Hematopoietic multipotent progenitor cell treated with erythropoietin and hydrocortisone succinate and interleukin-3 and kit ligand, for 17 days (in vitro differentiated cells): ENCODE measurements around the gene BASP1.
"Not testable (repeated sequence)": the region's sequence is repeated elsewhere in the genome, so short reads cannot be mapped to it uniquely, and the experiment has no call there.

ENCODE experiments used
- DNase-seq: peaks from one replicate; pipeline ENCODE4 v3.0.0-alpha.2; 2015; ENCODE audit warnings: low spot score

The BASP1 gene

DNA sequence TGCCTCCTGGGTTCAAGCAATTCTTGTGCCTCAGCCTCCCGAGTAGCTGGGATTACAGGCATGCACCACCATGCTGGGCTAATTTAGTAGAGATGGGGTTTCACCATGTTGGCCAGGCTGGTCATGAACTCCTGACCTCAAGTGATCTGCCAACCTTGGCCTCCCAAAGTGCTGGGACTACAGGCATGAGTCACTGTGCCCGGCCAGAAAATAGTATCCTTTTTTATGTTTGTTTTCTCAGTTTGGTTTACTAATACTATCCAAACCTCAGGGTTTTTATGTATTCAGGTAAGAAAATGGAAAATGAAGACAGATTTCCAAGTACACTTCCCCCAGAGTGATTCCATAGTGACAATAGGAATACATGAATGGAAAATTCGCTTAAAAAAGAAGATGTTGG lies 101.7 kb downstream of the BASP1 start:
- not testable (repeated sequence) for DNase-seq

DNA sequence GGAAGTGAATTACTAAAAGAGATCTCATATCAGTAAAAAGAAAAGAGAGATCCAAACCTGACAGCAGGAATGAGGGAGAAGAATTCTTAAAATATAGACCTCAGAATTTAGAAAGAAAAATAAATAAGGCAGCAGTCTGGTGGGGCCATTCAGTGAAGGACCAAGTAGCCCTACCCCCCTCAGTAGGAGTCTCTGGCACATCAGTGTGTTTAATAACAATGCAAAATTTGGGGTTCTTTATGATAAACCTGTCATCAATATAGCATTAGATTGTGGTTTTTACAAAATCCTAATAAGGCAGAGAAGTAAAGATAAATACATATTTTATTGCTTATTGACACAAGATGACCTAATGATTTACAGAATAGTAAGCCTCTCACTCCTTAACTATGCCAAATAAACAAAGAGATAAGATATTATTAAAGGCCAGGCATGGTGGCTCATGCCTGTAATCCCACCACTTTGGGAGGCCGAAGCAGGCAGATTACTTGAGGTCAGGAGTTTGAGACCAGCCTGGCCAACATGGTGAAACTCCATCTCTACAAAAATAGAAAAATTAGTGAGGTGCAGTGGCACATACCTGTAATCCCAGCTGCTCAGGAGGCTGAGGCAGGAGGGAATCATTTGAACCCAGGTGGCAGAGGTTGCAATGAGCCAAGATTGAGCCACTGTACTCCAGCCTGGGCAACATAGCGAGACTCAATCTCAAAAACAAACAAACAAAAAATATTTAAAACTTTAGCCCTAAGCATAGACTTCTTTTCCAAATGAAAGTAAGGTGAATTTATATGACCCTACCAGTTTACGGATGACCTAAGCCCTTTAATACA lies 108.6 kb downstream of the BASP1 start:
- DNase-seq, result no peak
